Activated T-helper 2 cell treated with anti-CD3 and anti-CD28 coated beads, Interferon-gamma antibody, Interleukin-2, Interleukin-4, amounts not matched to agents 10 μg/mL and 5 μg/mL and 100 μg/mL, durations not matched to agents 14 hours and 24 hours and 36 hours (primary cell): ENCODE results near the gene TREML2. TPM values are rescaled to one million over a fixed set of nuclear protein-coding genes. Genes with fewer than 3 reads are reported as not detected.

Experiments used
- DNase-seq: peaks from one replicate; pipeline ENCODE4 v3.0.0; 2021; ENCODE audit warnings: low spot score
- H3K27ac Mint-ChIP-seq: one replicate; pipeline ENCODE4 v1.8.0; 2021; ENCODE audit warnings: mixed read lengths
- H3K27me3 Mint-ChIP-seq: one replicate; pipeline ENCODE4 v1.8.0; 2021; ENCODE audit warnings: low read depth, mixed read lengths
- H3K36me3 Mint-ChIP-seq: one replicate; pipeline ENCODE4 v1.8.0; 2021; ENCODE audit warnings: low read depth, mixed read lengths
- H3K4me1 Mint-ChIP-seq: one replicate; pipeline ENCODE4 v1.8.0; 2021; ENCODE audit warnings: low read depth, mixed read lengths
- H3K4me3 Mint-ChIP-seq: one replicate; pipeline ENCODE4 v1.8.0; 2021; ENCODE audit warnings: low read depth, mild to moderate bottlenecking, moderate library complexity, mixed read lengths
- H3K9me3 Mint-ChIP-seq: one replicate; pipeline ENCODE4 v1.8.0; 2021; ENCODE audit warnings: mixed read lengths
- intact Hi-C: fragments of 100-400 bp; cut with micrococcal nuclease; formaldehyde crosslinking; loops from one replicate; pipeline ENCODE4 v1.15.1; 2023
- total RNA-seq: library from RNA; stranded (reverse); gene quantifications from 2 replicates; pipeline ENCODE4 v1.2.3, GENCODE V29; 2022

TREML2 gene
- total RNA-seq, 1 donor from 2014 or later, result 3.9 TPM

DNA sequence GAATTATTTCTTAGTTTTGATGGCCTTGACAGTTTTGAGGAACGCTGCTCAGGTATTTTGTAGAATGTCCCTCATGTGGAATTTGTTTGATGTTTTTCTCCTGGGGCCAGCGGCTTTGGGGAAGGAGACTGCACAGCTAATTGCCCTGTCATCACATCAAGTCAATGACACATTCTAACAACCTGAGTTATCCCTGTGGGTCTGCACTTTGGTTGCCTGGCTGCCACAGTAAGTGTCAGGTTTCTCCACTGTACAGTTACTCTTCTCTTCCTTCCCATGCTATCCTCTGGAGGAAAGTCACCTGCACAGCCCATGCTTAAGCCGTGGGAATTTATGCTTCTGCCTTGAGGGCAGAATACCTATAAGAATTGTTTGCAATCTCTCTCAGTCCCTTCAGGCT lies 25.8 kb upstream of the TREML2 start:
- H3K27ac Mint-ChIP-seq, result no peak overlapping the region
- intact Hi-C loops, result no loop called here

DNA sequence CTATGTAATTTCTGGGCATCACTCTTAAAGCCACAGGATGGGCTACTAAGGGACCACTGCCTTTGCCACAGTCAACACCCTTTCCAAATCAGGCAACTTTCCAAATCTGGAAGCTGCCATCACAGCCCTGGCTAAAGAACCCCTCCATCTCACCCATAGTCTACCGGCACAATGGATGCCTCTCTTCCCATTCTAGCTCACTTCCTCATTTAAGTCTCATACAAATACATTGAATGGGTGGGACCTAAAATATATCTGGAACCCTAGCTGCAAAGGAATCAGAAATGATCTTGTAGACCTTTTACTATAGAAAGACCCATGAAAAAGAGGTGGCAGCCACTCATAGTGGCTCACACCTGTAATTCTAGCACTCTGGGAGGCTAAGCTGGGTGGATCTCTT lies 23.9 kb upstream of the TREML2 start:
- H3K36me3 Mint-ChIP-seq, result no peaks in the 10 kb centered on the region
- no peak for DNase-seq
- no peaks in the 10 kb centered on the region for H3K4me1 Mint-ChIP-seq
- H3K27me3 Mint-ChIP-seq, result peaks cover 25% of the 10 kb centered on the region
- H3K9me3 Mint-ChIP-seq, result no peaks in the 10 kb centered on the region
- H3K4me3 Mint-ChIP-seq, result no peak overlapping the region
- no peak overlapping the region for H3K27ac Mint-ChIP-seq
- intact Hi-C loops, result no loop called here

More for the DNA sequence above, 25.8 kb upstream of the TREML2 start:
- no peak overlapping the region for H3K4me3 Mint-ChIP-seq
- H3K9me3 Mint-ChIP-seq, result no peaks in the 10 kb centered on the region
- no peaks in the 10 kb centered on the region for H3K36me3 Mint-ChIP-seq
- H3K27me3 Mint-ChIP-seq, result peaks cover 27% of the 10 kb centered on the region
- DNase-seq, result no peak
- no peaks in the 10 kb centered on the region for H3K4me1 Mint-ChIP-seq

DNA sequence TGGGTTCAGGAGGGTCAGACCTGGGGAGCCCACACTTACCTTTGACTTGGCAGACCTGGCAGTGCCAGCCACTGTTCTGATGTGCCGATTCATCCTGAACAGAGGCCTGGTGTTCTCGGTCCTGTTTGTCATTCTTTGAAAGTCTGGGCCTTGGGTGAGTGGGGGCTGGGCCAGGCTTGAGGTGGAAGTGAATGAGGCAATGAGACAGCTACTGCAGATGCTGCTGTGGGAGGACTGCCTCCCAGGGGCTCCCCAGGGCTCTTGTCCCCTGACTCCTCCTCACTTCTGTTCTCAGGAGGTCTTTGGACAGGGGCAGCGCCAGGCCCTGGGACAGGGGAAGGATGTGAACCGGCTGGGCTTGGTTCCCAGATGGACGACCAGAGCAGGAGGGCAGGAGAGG lies 21.6 kb upstream of the TREML2 start:
- H3K4me1 Mint-ChIP-seq, result peaks cover 3% of the 10 kb centered on the region
- intact Hi-C loops, result no loop called here
- no peak overlapping the region for H3K27ac Mint-ChIP-seq
- no peak for DNase-seq
- H3K36me3 Mint-ChIP-seq, result no peaks in the 10 kb centered on the region
- peaks cover 25% of the 10 kb centered on the region for H3K27me3 Mint-ChIP-seq
- no peak overlapping the region for H3K4me3 Mint-ChIP-seq
- H3K9me3 Mint-ChIP-seq, result peaks cover 5% of the 10 kb centered on the region

DNA sequence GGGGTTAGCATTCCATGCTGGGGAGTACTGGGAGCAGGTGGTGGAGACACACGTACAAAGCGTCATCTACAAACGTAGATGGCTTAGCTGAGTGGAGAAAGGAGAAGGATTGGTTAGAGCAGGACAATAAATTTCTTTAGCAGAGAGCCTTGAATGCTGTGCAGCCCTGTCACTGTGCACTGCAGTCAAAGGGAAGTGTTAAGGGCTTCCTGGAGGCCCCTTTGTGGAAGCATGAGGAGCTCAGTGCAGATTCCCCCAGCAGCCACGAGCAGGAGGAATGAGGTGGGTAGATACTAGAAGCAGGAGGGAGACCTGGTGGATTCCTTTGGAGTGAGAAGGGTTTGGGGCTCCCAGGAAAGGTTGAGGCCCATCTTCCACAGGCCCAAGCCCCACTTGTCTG lies 21.1 kb upstream of the TREML2 start:
- peaks cover 21% of the 10 kb centered on the region for H3K27me3 Mint-ChIP-seq
- DNase-seq, result no peak
- no peak overlapping the region for H3K4me3 Mint-ChIP-seq
- no peak overlapping the region for H3K27ac Mint-ChIP-seq
- peaks cover 3% of the 10 kb centered on the region for H3K4me1 Mint-ChIP-seq
- H3K9me3 Mint-ChIP-seq, result peaks cover 5% of the 10 kb centered on the region
- intact Hi-C loops, result no loop called here
- no peaks in the 10 kb centered on the region for H3K36me3 Mint-ChIP-seq

DNA sequence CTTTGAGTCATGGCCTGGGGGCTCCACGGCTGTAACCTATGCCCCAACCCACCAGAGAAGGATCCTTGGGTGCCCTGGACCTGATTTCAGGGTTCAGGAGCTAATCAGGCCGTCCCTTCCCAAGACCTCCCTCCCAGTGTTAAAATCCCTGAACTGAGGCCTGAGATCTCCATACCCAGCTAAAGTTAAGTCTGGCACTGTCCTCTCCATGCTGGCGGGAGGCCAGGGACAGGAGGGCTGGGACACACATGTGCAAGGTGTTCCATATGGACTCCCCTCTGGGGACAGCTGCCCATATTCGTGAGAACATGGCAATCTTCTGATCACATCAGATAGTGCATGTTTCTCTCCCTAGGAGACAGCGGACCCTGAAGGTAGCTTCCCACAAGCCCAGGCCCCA lies 15.7 kb upstream of the TREML2 start:
- Mint-ChIP-seq H3K4me3 (no peak overlapping the region), H3K9me3 (peaks cover 24% of the 10 kb centered on the region)

DNA sequence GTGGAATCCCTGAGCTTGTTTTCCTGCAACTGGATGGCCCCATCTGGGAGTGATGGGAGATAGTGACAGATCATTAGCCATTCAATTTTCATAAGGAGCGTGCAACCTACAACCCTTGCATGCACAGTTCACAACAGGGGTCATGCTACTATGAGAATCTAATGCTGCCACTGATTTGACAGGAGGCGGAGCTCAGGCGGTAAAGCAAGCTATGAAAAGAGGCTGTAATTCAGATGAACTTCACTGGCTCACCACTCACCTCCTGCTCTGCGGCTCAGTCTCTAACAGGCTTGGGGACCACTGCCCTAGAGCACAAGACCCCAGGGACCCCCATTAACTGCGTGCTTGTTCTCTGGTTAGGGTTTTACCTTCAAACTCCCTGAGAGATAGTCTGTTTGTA lies 14.8 kb upstream of the TREML2 start:
- peaks cover 24% of the 10 kb centered on the region for H3K9me3 Mint-ChIP-seq

More for the DNA sequence above, 15.7 kb upstream of the TREML2 start:
- H3K4me1 Mint-ChIP-seq, result peaks cover 3% of the 10 kb centered on the region
- peaks cover 20% of the 10 kb centered on the region for H3K27me3 Mint-ChIP-seq
- intact Hi-C loops, result no loop called here
- no peaks in the 10 kb centered on the region for H3K36me3 Mint-ChIP-seq
- no peak for DNase-seq
- no peak overlapping the region for H3K27ac Mint-ChIP-seq

DNA sequence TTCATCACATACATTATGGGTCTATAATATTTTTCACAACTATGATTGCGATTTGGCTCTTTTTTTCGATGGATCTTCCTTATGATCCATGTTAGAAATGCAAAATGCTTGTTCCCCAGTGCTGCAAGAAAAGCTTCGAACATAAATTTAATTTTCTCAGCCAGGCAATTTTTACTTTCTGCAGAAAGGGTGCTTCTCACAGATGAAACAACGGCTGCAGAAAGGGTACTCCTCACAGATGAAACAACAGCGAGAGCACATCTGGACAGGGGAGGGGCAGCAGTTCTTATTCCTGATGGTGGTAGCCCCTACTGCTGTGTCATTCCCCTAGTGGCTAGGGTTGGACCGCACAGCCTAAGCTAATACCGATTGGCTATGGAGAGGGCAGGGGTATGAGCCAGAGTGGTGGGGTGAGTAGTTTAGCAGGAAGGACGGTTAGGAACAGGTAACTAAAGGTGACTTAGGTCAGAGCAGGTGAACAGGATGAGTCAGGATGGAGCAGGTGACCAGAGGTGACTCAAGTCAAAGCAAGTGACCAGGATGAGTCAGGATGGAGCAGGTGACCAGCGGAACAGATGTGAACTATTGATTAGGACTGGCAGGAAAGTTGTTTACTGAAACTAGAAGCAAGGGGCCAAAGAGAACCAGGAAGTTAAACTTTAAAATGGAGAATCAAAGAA lies 13.8 kb upstream of the TREML2 start:
- H3K27me3 Mint-ChIP-seq, result peaks cover 17% of the 10 kb centered on the region
- H3K27ac Mint-ChIP-seq, result no peak overlapping the region
- H3K36me3 Mint-ChIP-seq, result no peaks in the 10 kb centered on the region
- H3K9me3 Mint-ChIP-seq, result peaks cover 24% of the 10 kb centered on the region
- H3K4me1 Mint-ChIP-seq, result peaks cover 3% of the 10 kb centered on the region
- intact Hi-C loops, result no loop called here
- no peak overlapping the region for H3K4me3 Mint-ChIP-seq
- DNase-seq, result no peak

More for the DNA sequence above, 14.8 kb upstream of the TREML2 start:
- Mint-ChIP-seq H3K4me3 (no peak overlapping the region), H3K4me1 (peaks cover 3% of the 10 kb centered on the region), H3K27me3 (peaks cover 22% of the 10 kb centered on the region), H3K27ac (no peak overlapping the region), H3K36me3 (no peaks in the 10 kb centered on the region)
- intact Hi-C loops, result no loop called here
- no peak for DNase-seq

DNA sequence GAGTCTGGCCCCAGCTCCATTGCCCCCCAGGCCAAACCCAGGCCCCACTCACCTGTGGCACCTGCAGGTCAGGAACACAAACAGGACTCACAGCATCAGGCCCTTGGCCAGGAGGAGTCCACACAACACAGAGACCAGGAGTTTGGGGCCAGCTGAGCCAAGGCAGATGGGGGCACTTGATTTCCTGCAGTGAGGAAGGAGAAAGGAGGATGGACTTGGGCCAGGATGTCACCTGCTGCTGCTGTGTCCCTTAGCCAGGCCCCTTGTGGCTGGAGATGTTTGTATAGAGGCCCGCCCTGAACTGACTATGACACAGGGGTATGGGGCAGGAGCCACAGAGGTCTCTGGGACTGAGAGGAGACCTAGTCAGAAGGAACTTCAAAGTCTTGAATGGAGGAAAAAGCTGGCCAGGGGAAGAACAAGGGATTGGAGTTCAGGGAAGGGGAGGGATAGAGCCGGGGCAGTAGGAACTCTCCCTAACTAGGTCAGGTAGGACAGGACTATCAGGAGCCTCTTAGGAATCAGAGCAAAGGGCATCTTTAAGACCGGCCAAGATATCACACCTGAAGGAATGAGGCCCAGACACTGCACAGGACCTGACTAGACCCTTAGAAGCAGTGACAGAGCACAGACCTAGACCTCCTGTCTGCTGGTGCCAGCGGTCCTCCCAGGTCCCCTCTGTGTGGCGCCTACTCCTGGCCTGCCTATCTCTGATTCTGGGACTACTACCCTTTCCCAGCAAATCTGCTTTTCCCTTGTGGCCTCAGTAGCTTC lies 8.8 kb upstream of the TREML2 start:
- intact Hi-C loops, result no loop called here
- H3K27me3 Mint-ChIP-seq, result peaks cover 12% of the 10 kb centered on the region
- H3K27ac Mint-ChIP-seq, result no peak overlapping the region

DNA sequence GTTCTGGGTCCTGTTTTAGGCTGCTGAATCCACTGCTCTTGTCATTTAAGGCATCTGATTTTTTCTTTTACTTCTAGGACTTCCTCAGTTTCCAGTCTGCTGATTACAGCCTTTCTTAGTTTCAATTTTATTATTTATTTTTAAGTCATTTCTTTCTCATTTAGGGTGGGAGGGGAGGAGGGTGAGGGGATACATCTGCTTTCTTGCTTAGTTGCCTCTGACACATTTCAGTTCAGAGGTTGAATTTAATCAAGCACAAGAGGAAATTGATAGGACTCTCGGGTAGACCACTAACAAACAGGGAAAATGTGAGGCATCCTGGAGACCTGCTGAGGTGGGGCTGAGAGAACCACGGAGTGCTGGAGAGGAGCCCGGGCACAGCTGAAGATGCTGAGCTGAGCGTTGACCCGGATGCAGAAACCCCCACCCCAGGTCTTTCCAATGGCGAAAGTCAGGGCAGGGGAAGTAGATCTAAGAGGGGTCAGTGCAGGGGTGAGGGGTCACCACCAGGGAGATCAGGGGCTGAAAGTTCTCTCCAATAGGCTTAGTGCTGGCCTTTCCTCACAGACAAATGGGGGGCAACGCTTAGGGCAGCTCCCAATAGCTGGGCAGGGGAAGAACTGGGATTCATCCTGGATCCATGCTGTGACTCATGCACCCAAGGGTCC lies 7.6 kb upstream of the TREML2 start:
- H3K4me3 Mint-ChIP-seq, result no peak overlapping the region
- H3K27ac Mint-ChIP-seq, result no peak overlapping the region
- H3K27me3 Mint-ChIP-seq, result peaks cover 12% of the 10 kb centered on the region
- H3K36me3 Mint-ChIP-seq, result no peaks in the 10 kb centered on the region
- intact Hi-C loops, result no loop called here
- H3K9me3 Mint-ChIP-seq, result peaks cover 13% of the 10 kb centered on the region
- peaks cover 3% of the 10 kb centered on the region for H3K4me1 Mint-ChIP-seq
- no peak for DNase-seq

More for the DNA sequence above, 8.8 kb upstream of the TREML2 start:
- H3K4me3 Mint-ChIP-seq, result no peak overlapping the region
- no peaks in the 10 kb centered on the region for H3K36me3 Mint-ChIP-seq
- H3K9me3 Mint-ChIP-seq, result peaks cover 22% of the 10 kb centered on the region
- DNase-seq, result no peak
- H3K4me1 Mint-ChIP-seq, result peaks cover 3% of the 10 kb centered on the region

DNA sequence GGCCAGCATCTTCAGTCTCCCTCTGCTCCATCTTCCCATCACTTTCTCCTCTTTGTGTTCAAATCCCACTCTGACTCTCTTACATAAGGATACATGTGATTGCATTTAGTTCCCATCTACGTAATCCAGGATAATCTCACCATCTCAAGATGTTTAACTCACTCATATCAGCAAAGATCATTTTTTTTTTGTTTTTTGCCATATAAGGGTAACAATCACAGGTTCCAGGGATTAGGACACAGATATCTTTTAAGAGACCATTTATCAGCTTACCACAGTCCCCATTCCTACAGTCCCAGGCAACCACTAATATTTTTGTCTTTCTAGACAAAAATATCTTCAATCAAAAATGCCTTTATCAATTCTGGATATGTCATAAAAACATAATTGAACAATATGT lies 3.2 kb upstream of the TREML2 start:
- H3K27me3 Mint-ChIP-seq, result peaks cover 1% of the 10 kb centered on the region
- peaks cover 37% of the 10 kb centered on the region for H3K4me1 Mint-ChIP-seq
- H3K9me3 Mint-ChIP-seq, result peaks cover 13% of the 10 kb centered on the region
- intact Hi-C loops, result no loop called here
- H3K36me3 Mint-ChIP-seq, result peaks cover 5% of the 10 kb centered on the region
- H3K27ac Mint-ChIP-seq, result no peak overlapping the region
- no peak overlapping the region for H3K4me3 Mint-ChIP-seq
- DNase-seq, result no peak

DNA sequence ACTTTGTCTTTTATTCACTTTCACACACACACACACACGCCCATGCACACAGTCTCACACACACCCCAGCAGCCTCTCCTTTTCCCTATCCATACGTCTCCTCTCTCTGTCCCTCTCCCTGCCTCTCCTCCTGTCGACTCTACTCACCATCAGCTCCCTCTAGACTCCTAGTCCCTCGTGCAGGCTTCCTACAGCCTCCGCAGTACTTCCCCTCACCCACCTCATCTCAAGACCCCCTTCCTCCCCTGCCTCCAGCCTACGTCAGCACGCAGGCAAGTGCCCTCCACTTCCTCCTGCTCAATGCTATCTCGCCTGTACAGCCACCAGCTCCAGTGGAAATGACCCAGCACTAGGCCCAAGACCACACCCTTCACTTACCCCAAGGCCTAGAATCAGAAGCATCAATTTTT lies 820 bp upstream of the TREML2 start:
- DNase-seq, result no peak
- H3K4me1 Mint-ChIP-seq, result peaks cover 42% of the 10 kb centered on the region
- H3K9me3 Mint-ChIP-seq, result peaks cover 7% of the 10 kb centered on the region
- H3K27me3 Mint-ChIP-seq, result peaks cover 1% of the 10 kb centered on the region
- H3K4me3 Mint-ChIP-seq, result peak overlapping the region; percentile 76
- intact Hi-C loops, result no loop called here
- peak overlapping the region; percentile 95 for H3K27ac Mint-ChIP-seq
- peaks cover 19% of the 10 kb centered on the region for H3K36me3 Mint-ChIP-seq

DNA sequence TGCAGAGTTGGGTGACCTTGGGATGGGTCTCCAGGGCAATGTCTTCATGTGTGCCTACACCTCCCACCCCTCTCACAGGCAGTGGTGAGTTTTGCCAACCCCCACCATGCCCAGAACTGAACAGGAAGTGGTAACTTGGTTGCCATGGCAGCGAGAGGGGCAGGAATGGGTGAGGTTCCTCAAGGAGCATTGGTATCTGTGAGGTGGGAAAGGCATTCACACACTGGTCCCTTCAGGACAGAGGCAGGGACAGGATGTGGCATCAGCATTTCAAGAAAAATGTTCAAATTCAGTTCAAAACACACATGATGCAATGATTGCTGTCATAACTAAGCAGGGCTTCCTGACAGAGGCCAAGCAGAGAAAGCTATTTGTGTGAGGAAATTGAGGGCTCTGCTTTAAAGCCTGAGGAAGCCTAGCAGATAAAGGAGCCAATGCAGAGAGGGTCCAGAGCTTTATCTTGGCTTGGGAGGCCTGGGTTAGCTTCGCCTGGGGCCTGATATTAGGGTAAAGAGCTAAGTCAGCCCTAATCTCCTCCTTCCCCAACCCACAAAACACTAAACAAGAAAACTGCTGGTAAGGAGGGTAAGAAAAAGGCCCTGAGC lies 551 bp downstream of the TREML2 start:
- peaks cover 1% of the 10 kb centered on the region for H3K27me3 Mint-ChIP-seq
- peaks cover 29% of the 10 kb centered on the region for H3K36me3 Mint-ChIP-seq
- intact Hi-C loops, result no loop called here
- DNase-seq, result peak; percentile 66
- peak overlapping the region; percentile 76 for H3K4me3 Mint-ChIP-seq
- H3K27ac Mint-ChIP-seq, result peak overlapping the region; percentile 95
- peaks cover 48% of the 10 kb centered on the region for H3K4me1 Mint-ChIP-seq
- peaks cover 4% of the 10 kb centered on the region for H3K9me3 Mint-ChIP-seq
